Vagina (tissue), 2 donors: ENCODE measurements around the gene MASTL. TPM values are rescaled to one million over a fixed set of nuclear protein-coding genes. Genes with fewer than 3 reads are reported as not detected.

ENCODE experiments used
- DNase-seq, 2 donors: peaks; one replicate each; pipeline ENCODE4 v3.0.0-alpha.2; 2017; ENCODE audit errors: extremely low spot score in 2 of 2
- H3K27ac ChIP-seq: fragments of 200-600 bp; sonication (generic); one replicate; pipeline ENCODE4 v1.5.1; 2019
- H3K27me3 ChIP-seq: fragments of 200-600 bp; sonication (generic); one replicate; pipeline ENCODE4 v1.5.1; 2019
- H3K36me3 ChIP-seq, 2 donors: fragments of 200-600 bp; sonication (generic); one replicate each; pipeline ENCODE4 v1.5.1; 2017 to 2019
- H3K4me1 ChIP-seq: fragments of 200-600 bp; sonication (generic); one replicate; pipeline ENCODE4 v1.5.1; 2019
- H3K4me3 ChIP-seq, 2 donors: fragments of 200-600 bp; sonication (generic); 1 replicate in 1 of 2; 2 replicates in 1 of 2; pipeline ENCODE4 v1.5.1; 2016 to 2019
- H3K9me3 ChIP-seq: fragments of 200-600 bp; sonication (generic); one replicate; pipeline ENCODE4 v1.5.1; 2019
- POLR2A ChIP-seq, 2 donors: fragments of 450-650 bp; IDR thresholded peaks; one replicate each; pipeline ENCODE4 v1.6.1; 2017; ENCODE audit warnings: antibody characterized with exemption in 2 of 2, mild to moderate bottlenecking in 2 of 2, moderate library complexity in 2 of 2
- POLR2AphosphoS5 ChIP-seq, 2 donors: sonication (generic); formaldehyde crosslinking; IDR thresholded peaks; one replicate each; pipeline ENCODE4 v1.9.0; 2017; ENCODE audit warnings: antibody characterized with exemption in 2 of 2, mild to moderate bottlenecking in 2 of 2, low read depth in 1 of 2; ENCODE audit not compliant: insufficient read depth in 1 of 2
- intact Hi-C: fragments of 100-400 bp; cut with DNase I; formaldehyde crosslinking; loops from one replicate; pipeline ENCODE4 v1.15.1; 2023
- total RNA-seq: library from RNA; depleted of rRNA; stranded (reverse); fragments of >200 nt; gene quantifications from one replicate; pipeline ENCODE4 v1.2.3, GENCODE V29; 2016
- TF ChIP-seq, protein P1 (sequence below), 3 experiments: fragments of 450-650 bp in 2 of 3; fragments of 200-600 bp in 1 of 3; sonication (generic) in 1 of 3; IDR thresholded peaks; one replicate each; pipeline ENCODE4 v1.5.1; 2017 to 2019; ENCODE audit warnings: antibody characterized with exemption in 3 of 3, mild to moderate bottlenecking in 2 of 3, moderate library complexity in 2 of 3

The MASTL gene
- total RNA-seq, 1 donor from 2014 or later: 8.3 TPM

DNA sequence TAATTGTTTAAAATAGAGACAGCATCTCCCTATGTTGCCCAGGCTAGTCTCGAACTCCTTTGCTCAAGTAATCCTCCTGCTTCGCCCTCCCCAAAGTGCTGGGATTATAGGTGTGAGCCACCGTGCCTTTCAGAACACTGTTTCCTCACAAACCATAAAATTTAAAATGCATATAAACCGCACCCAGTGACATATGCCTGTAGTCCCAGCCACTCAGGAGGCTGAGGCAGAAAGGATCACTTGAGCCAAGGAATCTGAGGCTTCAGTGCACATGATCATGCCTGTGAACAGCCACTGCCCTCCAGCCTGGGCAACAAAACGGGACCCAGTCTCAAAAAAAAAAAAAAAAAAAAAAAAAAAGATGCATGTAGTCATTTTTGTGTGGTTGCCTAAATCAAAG, 48.7 kb downstream of the MASTL start:
- Histone ChIP-seq H3K9me3 (no peaks in the 10 kb centered on the region), H3K4me3 (no peak overlapping the region), H3K36me3 (peaks cover 0 to 61% of the 10 kb centered on the region in 2 donors), H3K27ac (no peak overlapping the region), H3K27me3 (no peaks in the 10 kb centered on the region), H3K4me1 (no peaks in the 10 kb centered on the region)
- no peak for DNase-seq
- TF ChIP-seq POLR2AphosphoS5 (IDR thresholded peaks at IDR 0.05; ENCODE audit: insufficient read depth in 1 of 2, low read depth in 1 of 2) (no peak), POLR2A (IDR thresholded peaks at IDR 0.05) (no peak)
- TF ChIP-seq, protein P1, sequence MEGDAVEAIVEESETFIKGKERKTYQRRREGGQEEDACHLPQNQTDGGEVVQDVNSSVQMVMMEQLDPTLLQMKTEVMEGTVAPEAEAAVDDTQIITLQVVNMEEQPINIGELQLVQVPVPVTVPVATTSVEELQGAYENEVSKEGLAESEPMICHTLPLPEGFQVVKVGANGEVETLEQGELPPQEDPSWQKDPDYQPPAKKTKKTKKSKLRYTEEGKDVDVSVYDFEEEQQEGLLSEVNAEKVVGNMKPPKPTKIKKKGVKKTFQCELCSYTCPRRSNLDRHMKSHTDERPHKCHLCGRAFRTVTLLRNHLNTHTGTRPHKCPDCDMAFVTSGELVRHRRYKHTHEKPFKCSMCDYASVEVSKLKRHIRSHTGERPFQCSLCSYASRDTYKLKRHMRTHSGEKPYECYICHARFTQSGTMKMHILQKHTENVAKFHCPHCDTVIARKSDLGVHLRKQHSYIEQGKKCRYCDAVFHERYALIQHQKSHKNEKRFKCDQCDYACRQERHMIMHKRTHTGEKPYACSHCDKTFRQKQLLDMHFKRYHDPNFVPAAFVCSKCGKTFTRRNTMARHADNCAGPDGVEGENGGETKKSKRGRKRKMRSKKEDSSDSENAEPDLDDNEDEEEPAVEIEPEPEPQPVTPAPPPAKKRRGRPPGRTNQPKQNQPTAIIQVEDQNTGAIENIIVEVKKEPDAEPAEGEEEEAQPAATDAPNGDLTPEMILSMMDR (IDR thresholded peaks at IDR 0.05): no peak
- intact Hi-C loops: no loop called here

DNA sequence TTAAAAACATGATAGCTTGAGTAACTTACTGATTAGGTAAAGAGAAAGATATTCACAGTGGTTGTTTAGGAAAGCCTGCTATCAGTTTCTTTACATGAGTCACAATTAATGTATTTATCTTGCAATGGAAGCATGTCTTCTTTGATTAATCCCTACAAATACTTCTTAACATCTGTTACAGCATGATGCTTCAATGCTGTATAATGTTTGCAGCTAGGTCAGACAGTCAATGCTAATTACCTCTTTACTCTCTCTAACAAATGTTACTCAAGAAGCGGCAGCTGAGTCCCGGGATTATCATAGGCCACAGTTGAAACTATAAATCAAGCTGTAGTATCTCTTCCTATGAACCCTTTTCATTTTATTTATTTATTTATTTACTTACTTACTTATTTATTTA, 52.2 kb downstream of the MASTL start:
- Histone ChIP-seq H3K4me3 (no peak overlapping the region), H3K27ac (no peak overlapping the region), H3K9me3 (no peaks in the 10 kb centered on the region), H3K4me1 (no peaks in the 10 kb centered on the region), H3K27me3 (no peaks in the 10 kb centered on the region), H3K36me3 (peaks cover 0 to 83% of the 10 kb centered on the region in 2 donors)
- intact Hi-C loops: no loop called here
- TF ChIP-seq POLR2A (IDR thresholded peaks at IDR 0.05): no peak
- DNase-seq: no peak

DNA sequence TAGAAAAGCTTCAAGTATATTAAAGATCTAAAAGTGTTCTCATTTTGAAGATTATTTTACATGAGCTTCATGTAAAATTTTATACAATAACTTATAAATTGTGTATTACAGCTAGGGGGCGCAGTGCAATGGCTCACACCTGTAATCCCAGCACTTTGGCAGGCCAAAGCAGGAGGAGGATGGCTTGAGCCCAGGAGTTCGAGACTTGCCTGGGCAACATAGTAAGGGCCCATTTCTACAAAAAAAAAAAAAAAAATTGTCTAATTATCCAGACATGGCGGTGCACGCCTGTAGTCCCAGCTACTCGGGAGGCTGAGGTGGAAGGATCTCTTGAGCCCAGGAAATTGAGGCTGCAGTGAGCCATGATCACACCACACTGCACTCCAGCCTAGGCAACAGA, 68.8 kb downstream of the MASTL start:
- Histone ChIP-seq H3K9me3 (no peaks in the 10 kb centered on the region), H3K36me3 (peaks cover 0 to 24% of the 10 kb centered on the region in 2 donors), H3K27me3 (no peaks in the 10 kb centered on the region), H3K4me1 (no peaks in the 10 kb centered on the region), H3K27ac (no peak overlapping the region), H3K4me3 (no peak overlapping the region)
- no peak for TF ChIP-seq POLR2AphosphoS5 (IDR thresholded peaks at IDR 0.05; ENCODE audit: insufficient read depth in 1 of 2, low read depth in 1 of 2)
- TF ChIP-seq, protein P1 (IDR thresholded peaks at IDR 0.05): peak in 1 of 3 experiments; percentile 40
- intact Hi-C loops: no loop called here
- no peak for DNase-seq

DNA sequence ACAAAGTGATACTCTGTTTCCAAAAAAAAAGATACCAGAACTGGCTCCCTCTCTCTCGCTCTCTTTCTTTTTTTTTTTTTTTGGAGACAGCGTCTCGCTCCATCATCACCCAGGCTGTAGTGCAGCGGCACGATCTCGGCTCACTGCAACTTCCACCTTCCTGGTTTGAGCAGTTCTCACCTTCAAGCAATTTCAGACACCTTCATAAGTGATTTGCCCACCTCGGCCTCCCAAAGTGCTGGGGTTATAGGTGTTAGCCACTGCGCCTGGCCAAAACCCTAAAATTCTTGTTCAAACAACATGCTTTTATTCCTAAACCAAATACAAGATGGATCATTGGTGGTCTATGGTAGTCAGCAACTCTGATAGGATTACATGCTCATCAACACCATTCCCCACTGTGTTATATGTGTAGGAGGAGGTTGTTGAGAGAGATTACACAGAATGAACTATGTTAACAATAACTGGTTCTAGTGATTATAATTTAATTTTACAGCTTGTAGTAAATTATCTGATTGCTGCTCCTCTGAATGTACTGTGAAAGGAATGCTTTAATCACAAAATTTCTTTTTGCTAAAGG, 69.9 kb downstream of the MASTL start:
- H3K4me3 ChIP-seq: no peak overlapping the region
- TF ChIP-seq, protein P1 (IDR thresholded peaks at IDR 0.05): no peak
- TF ChIP-seq POLR2A (IDR thresholded peaks at IDR 0.05) (no peak), POLR2AphosphoS5 (IDR thresholded peaks at IDR 0.05; ENCODE audit: insufficient read depth in 1 of 2, low read depth in 1 of 2) (no peak)
- H3K9me3 ChIP-seq: no peaks in the 10 kb centered on the region
- DNase-seq: no peak
- H3K4me1 ChIP-seq: no peaks in the 10 kb centered on the region
- no peaks in the 10 kb centered on the region for H3K27me3 ChIP-seq
- H3K27ac ChIP-seq: no peak overlapping the region
- peaks cover 0 to 19% of the 10 kb centered on the region in 2 donors for H3K36me3 ChIP-seq
- intact Hi-C loops: no loop called here

DNA sequence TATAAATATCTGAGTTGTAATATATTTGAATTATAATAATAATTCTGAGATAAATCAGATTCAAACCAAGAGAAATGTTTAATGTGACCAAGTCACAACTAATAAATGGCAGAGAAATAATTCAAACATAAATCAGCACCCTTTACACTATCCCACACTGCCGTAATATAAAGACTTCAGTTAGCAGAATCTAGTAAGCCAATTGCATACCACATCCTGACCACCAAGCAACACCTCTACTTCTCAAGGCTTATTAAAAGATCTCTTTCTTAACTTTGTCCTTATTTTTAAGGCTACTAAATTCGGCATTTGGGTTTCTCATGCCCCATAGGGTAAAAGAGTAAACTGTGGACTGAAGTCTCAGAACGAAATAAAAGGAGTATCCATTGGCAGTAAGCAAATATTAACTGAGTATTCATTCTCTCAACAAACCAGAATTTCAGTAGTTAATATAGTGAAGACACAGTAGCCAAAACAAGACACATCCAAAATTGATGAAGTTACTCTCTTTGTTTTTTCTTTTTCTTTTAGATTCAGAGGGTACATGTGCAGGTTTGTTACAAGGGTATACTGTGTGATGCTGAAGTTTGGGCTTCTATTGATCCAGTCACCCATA, 70.6 kb downstream of the MASTL start:
- Histone ChIP-seq H3K4me3 (no peak overlapping the region), H3K36me3 (peaks cover 0 to 23% of the 10 kb centered on the region in 2 donors), H3K27me3 (no peaks in the 10 kb centered on the region), H3K4me1 (no peaks in the 10 kb centered on the region), H3K27ac (no peak overlapping the region), H3K9me3 (no peaks in the 10 kb centered on the region)
- no peak for DNase-seq
- TF ChIP-seq, protein P1 (IDR thresholded peaks at IDR 0.05): no peak
- TF ChIP-seq POLR2A (IDR thresholded peaks at IDR 0.05) (no peak), POLR2AphosphoS5 (IDR thresholded peaks at IDR 0.05; ENCODE audit: insufficient read depth in 1 of 2, low read depth in 1 of 2) (no peak)
- intact Hi-C loops: no loop called here
